ENCODE data around the gene RNF217. TPM values are rescaled to one million over a fixed set of nuclear protein-coding genes. Genes with fewer than 3 reads are reported as not detected.
A peak's percentile ranks its signal among the peaks of the same experiment; 100 is the strongest.

The RNF217 gene
- total RNA-seq, 1 donor, result 24.9 TPM

GRCh38 chr6:125009578-125009977 is 47.3 kb downstream of the RNF217 start:
- no peak overlapping the region for H3K4me3 ChIP-seq (ENCODE audit: low read depth, low read length)
- no peak for TF ChIP-seq CTCF (IDR thresholded peaks at IDR 0.05; ENCODE audit: insufficient read depth, low read length)
- peak; percentile 68 for DNase-seq (ENCODE audit: low read depth)

- H3K4me3 ChIP-seq (ENCODE audit: low read depth, low read length), result no peak overlapping the region
- peak; percentile 88 for DNase-seq (ENCODE audit: low read depth)
- TF ChIP-seq CTCF (IDR thresholded peaks at IDR 0.05; ENCODE audit: insufficient read depth, low read length), result no peak
Observed at GRCh38 chr6:125013938-125014660, 51.9 kb downstream of the RNF217 start.

- no peak for DNase-seq (ENCODE audit: low read depth)
- no peak for TF ChIP-seq CTCF (IDR thresholded peaks at IDR 0.05; ENCODE audit: insufficient read depth, low read length)
- H3K4me3 ChIP-seq (ENCODE audit: low read depth, low read length), result no peak overlapping the region
Observed at GRCh38 chr6:125014661-125014957, 52.4 kb downstream of the RNF217 start.

- DNase-seq (ENCODE audit: low read depth), result no peak
- no peak for TF ChIP-seq CTCF (IDR thresholded peaks at IDR 0.05; ENCODE audit: insufficient read depth, low read length)
- no peak overlapping the region for H3K4me3 ChIP-seq (ENCODE audit: low read depth, low read length)
Observed at GRCh38 chr6:125015152-125015551, 52.9 kb downstream of the RNF217 start.

- no peak for TF ChIP-seq CTCF (IDR thresholded peaks at IDR 0.05; ENCODE audit: insufficient read depth, low read length)
- no peak overlapping the region for H3K4me3 ChIP-seq (ENCODE audit: low read depth, low read length)
- DNase-seq (ENCODE audit: low read depth), result peak; percentile 28
Observed at GRCh38 chr6:125018136-125018535, 55.9 kb downstream of the RNF217 start.

- H3K4me3 ChIP-seq (ENCODE audit: low read depth, low read length), result no peak overlapping the region
- no peak for TF ChIP-seq CTCF (IDR thresholded peaks at IDR 0.05; ENCODE audit: insufficient read depth, low read length)
- DNase-seq (ENCODE audit: low read depth), result no peak
Observed at GRCh38 chr6:125019281-125019680, 57.0 kb downstream of the RNF217 start.

- no peak overlapping the region for H3K4me3 ChIP-seq (ENCODE audit: low read depth, low read length)
- TF ChIP-seq CTCF (IDR thresholded peaks at IDR 0.05; ENCODE audit: insufficient read depth, low read length), result no peak
- no peak for DNase-seq (ENCODE audit: low read depth)
Observed at GRCh38 chr6:125019918-125020317, 57.7 kb downstream of the RNF217 start.
